ENCODE data around the gene FKBP5. TPM values are rescaled to one million over a fixed set of nuclear protein-coding genes. Genes with fewer than 3 reads are reported as not detected.
"Not testable (repeated sequence)": the region's sequence is repeated elsewhere in the genome, so short reads cannot be mapped to it uniquely, and the experiment has no call there.

Gene FKBP5
- total and polyA plus RNA-seq, 5 donors: 75.0 to 155 (median 110) TPM

- ATAC-seq: no peak
- H3K27ac ChIP-seq (ENCODE audit: low read length): no peak overlapping the region
- H3K27me3 ChIP-seq (ENCODE audit: control insufficient read depth, insufficient read depth): no peaks in the 10 kb centered on the region
- intact Hi-C loops (cut with DNase I): no loop called here
- no peak overlapping the region for H3K4me3 ChIP-seq (ENCODE audit: low read length)
- 87% methylated on average over 3 of the region's 3 CpGs for WGBS
- H3K4me1 ChIP-seq (ENCODE audit: control insufficient read depth, insufficient read depth, low read length): no peaks in the 10 kb centered on the region
- no peak for DNase-seq
- no peaks in the 10 kb centered on the region for H3K9me3 ChIP-seq (ENCODE audit: control insufficient read depth, low read length)
Measured at GRCh38 chr6:35539223-35539622, 149.5 kb downstream of the FKBP5 start.

DNA sequence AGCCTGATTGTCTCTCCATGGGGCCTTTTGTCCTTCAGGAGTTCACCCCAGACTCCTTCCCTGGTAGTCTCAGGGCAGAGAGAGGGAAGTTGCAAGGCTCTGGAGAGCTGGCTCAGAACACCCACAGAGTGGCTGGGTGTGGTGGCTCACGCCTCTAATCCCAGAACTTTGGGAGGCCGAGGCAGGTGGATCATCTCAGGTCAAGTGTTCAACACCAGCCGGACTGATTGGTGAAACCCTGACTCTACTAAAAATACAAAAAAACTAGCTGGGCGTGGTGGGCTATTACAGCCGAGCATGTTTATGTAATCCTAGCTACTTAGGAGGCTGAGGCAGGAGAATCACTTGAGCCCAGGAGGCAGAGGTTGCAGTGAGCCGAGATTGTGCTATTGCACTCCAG is 152.9 kb downstream of the FKBP5 start:
- H3K27ac ChIP-seq (ENCODE audit: low read length); intact Hi-C loops (cut with DNase I); DNase-seq; H3K4me3 ChIP-seq (ENCODE audit: low read length); ATAC-seq; H3K27me3 ChIP-seq (ENCODE audit: control insufficient read depth, insufficient read depth); H3K9me3 ChIP-seq (ENCODE audit: control insufficient read depth, low read length); H3K4me1 ChIP-seq (ENCODE audit: control insufficient read depth, insufficient read depth, low read length): not testable (repeated sequence)
- WGBS: 82% methylated on average over 6 of the region's 6 CpGs

- 37% methylated on average over 11 of the region's 11 CpGs for WGBS
- ATAC-seq (no peak), DNase-seq (no peak)
- Histone ChIP-seq H3K27ac (ENCODE audit: low read length) (no peak overlapping the region), H3K4me1 (ENCODE audit: control insufficient read depth, insufficient read depth, low read length) (no peaks in the 10 kb centered on the region), H3K4me3 (ENCODE audit: low read length) (no peak overlapping the region), H3K9me3 (ENCODE audit: control insufficient read depth, low read length) (no peaks in the 10 kb centered on the region), H3K27me3 (ENCODE audit: control insufficient read depth, insufficient read depth) (no peaks in the 10 kb centered on the region)
- intact Hi-C loops (cut with DNase I): no loop called here
Measured at GRCh38 chr6:35534407-35535170, 154.1 kb downstream of the FKBP5 start.

DNA sequence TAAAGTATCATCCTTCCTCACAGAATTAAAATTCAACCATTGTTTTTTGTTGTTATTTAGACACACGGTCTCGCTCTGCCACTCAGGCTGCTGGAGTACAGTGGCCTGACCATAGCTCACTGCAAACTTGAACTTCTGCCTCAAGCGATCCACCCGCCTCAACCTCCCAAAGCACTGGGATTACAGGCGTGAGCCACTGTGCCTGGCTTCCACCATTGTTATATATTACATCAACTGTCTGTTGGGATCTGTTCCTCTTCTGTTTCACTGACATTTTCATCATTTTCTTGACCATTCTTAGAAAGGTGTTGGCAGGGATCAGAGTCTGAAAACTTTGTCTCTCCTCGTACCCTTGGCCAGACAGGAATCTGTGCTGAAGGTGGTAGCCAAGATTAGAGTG is 154.7 kb downstream of the FKBP5 start:
- ATAC-seq (no peak), DNase-seq (no peak)
- Histone ChIP-seq H3K27ac (ENCODE audit: low read length) (no peak overlapping the region), H3K4me1 (ENCODE audit: control insufficient read depth, insufficient read depth, low read length) (no peaks in the 10 kb centered on the region), H3K4me3 (ENCODE audit: low read length) (no peak overlapping the region), H3K9me3 (ENCODE audit: control insufficient read depth, low read length) (no peaks in the 10 kb centered on the region), H3K27me3 (ENCODE audit: control insufficient read depth, insufficient read depth) (no peaks in the 10 kb centered on the region)
- intact Hi-C loops (cut with DNase I): no loop called here
- WGBS: 70% methylated on average over 6 of the region's 6 CpGs

DNA sequence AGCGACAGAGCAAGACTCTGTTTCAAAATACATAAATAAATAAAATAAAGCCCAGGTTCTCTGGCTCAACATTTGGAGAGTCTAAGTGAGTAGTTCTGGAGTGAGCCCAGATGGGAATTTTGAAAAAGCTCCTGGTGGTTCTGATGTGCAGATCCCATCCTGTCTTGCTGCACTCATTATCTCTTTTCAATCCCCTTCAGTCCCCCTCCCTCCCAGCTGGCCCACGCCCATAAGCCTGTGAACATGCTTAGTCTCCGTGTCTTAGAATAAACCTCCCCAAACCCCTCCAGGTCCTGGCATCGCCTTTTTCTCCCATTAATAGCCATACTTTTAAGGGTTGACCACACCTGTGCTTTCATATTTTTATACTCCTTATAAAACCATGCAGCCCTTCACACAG is 156.6 kb downstream of the FKBP5 start:
- Histone ChIP-seq H3K27ac (ENCODE audit: low read length) (no peak overlapping the region), H3K27me3 (ENCODE audit: control insufficient read depth, insufficient read depth) (no peaks in the 10 kb centered on the region), H3K9me3 (ENCODE audit: control insufficient read depth, low read length) (no peaks in the 10 kb centered on the region), H3K4me1 (ENCODE audit: control insufficient read depth, insufficient read depth, low read length) (no peaks in the 10 kb centered on the region), H3K4me3 (ENCODE audit: low read length) (no peak overlapping the region)
- DNase-seq: no peak
- WGBS: 73% methylated on average over 4 of the region's 4 CpGs
- no peak for ATAC-seq
- intact Hi-C loops (cut with DNase I): no loop called here

GRCh38 chr6:35524380-35525020 is 164.2 kb downstream of the FKBP5 start:
- ATAC-seq (no peak), DNase-seq (no peak)
- WGBS: 88% methylated on average over 3 of the region's 3 CpGs
- intact Hi-C loops (cut with DNase I): loop anchor here in 1 of 4 donors (5.0 kb wide), 2 partner anchors 213 to 233 kb away; partner anchors contain the start of gene ARMC12
- Histone ChIP-seq H3K27me3 (ENCODE audit: control insufficient read depth, insufficient read depth) (no peaks in the 10 kb centered on the region), H3K9me3 (ENCODE audit: control insufficient read depth, low read length) (no peaks in the 10 kb centered on the region), H3K27ac (ENCODE audit: low read length) (no peak overlapping the region), H3K4me1 (ENCODE audit: control insufficient read depth, insufficient read depth, low read length) (no peaks in the 10 kb centered on the region), H3K4me3 (ENCODE audit: low read length) (no peak overlapping the region)

Small RNA genes lying within 50 kb of the gene (microRNA-seq; reads per million reads assigned to microRNA genes)
- gene MIR5690: 0.54 to 1.3 reads per million in 2 donors

Other genes with a start within 250 kb of the FKBP5 start
- 1 to 10 TPM; 1.3 to 4.7 (median 3.1) TPM for gene FANCE, start 236.6 kb downstream of the FKBP5 start, total RNA-seq
- gene FANCE, start 236.6 kb downstream of the FKBP5 start, polyA plus RNA-seq: 2.0 TPM
- gene RPL10A, start 220.5 kb downstream of the FKBP5 start, total RNA-seq: 100 to 1,000 TPM; 608 to 717 (median 617) TPM
- gene RPL10A, start 220.5 kb downstream of the FKBP5 start, polyA plus RNA-seq: 672 TPM
- gene TEAD3, start 191.8 kb downstream of the FKBP5 start, total RNA-seq: 10 to 100 TPM; 27.0 to 50.1 (median 38.2) TPM
- 27.1 TPM for gene TEAD3, start 191.8 kb downstream of the FKBP5 start, polyA plus RNA-seq
- gene TULP1, start 176.0 kb downstream of the FKBP5 start, total RNA-seq: under 1 TPM in 2 of 4 donors, not detected in 2; 0.29 to 0.54 TPM
- gene TULP1, start 176.0 kb downstream of the FKBP5 start, polyA plus RNA-seq: 0.34 TPM
- gene ARMC12, start 48.1 kb upstream of the FKBP5 start, total RNA-seq: under 1 TPM in 1 of 4 donors, not detected in 3; 0.31 TPM
- gene ARMC12, start 48.1 kb upstream of the FKBP5 start, polyA plus RNA-seq: 0.32 TPM
- not detected for gene CLPSL2, start 87.7 kb upstream of the FKBP5 start, total RNA-seq
- not detected for gene CLPSL2, start 87.7 kb upstream of the FKBP5 start, polyA plus RNA-seq
- not detected for gene CLPSL1, start 92.1 kb upstream of the FKBP5 start, total RNA-seq
- gene CLPSL1, start 92.1 kb upstream of the FKBP5 start, polyA plus RNA-seq: not detected
- gene CLPS, start 108.4 kb upstream of the FKBP5 start, total RNA-seq: not detected
- not detected for gene CLPS, start 108.4 kb upstream of the FKBP5 start, polyA plus RNA-seq
- gene LHFPL5, start 116.4 kb upstream of the FKBP5 start, total RNA-seq: not detected
- not detected for gene LHFPL5, start 116.4 kb upstream of the FKBP5 start, polyA plus RNA-seq
- 10 to 100 TPM; 20.1 to 24.0 (median 21.3) TPM for gene SRPK1, start 232.2 kb upstream of the FKBP5 start, total RNA-seq
- 7.8 TPM for gene SRPK1, start 232.2 kb upstream of the FKBP5 start, polyA plus RNA-seq